Measurements from ENCODE around the gene RTBDN. TPM values are rescaled to one million over a fixed set of nuclear protein-coding genes. Genes with fewer than 3 reads are reported as not detected.
"Not testable (repeated sequence)": the region's sequence is repeated elsewhere in the genome, so short reads cannot be mapped to it uniquely, and the experiment has no call there.

The RTBDN gene
- total RNA-seq, 2 donors from 2014 or later = not detected

DNA sequence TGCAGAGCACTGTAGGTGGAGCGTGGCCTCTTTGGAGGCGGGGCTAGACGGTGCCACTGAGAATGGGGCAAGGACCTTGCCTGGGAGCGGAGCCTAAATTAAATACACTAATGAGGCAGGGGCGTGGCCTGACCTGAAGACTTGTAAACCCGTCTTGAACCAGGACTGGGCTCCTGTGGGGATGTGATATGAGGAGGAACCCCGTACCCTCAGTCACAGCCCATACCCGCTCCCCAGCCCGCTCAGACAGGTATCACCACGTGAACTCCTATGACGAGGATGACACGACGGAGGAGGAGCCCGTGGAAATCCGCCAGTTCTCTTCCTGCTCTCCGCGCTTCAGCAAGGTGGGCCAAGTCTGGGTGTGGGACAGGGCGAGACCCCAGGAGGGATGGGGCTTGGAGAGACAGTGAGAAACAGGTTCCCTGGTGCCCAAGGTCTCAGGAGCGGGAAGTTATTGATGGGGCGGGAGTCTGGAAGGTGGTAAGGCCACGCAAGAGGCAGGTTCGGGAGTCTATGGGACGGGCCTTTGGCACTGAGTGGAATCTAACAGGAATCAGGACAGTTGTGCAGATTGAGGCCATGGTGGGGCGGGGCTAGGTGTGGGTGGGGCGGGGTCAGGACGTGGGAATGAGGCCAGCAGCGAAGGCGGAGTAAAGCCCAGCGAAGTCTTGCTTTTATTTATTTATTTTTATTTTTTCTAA, 32.2 kb upstream of the RTBDN start:
- ATAC-seq (no peak), DNase-seq (no peak)
- no peaks in the 10 kb centered on the region for H3K9me3 ChIP-seq (ENCODE audit: control insufficient read depth, low read length, poor library complexity, severe bottlenecking)
- Mint-ChIP-seq H3K36me3 (ENCODE audit: low read depth) (no peaks in the 10 kb centered on the region), H3K4me3 (peak overlapping the region; percentile 77), H3K27ac (no peak overlapping the region), H3K4me1 (peaks cover 7% of the 10 kb centered on the region), H3K27me3 (peaks cover 13% of the 10 kb centered on the region)

DNA sequence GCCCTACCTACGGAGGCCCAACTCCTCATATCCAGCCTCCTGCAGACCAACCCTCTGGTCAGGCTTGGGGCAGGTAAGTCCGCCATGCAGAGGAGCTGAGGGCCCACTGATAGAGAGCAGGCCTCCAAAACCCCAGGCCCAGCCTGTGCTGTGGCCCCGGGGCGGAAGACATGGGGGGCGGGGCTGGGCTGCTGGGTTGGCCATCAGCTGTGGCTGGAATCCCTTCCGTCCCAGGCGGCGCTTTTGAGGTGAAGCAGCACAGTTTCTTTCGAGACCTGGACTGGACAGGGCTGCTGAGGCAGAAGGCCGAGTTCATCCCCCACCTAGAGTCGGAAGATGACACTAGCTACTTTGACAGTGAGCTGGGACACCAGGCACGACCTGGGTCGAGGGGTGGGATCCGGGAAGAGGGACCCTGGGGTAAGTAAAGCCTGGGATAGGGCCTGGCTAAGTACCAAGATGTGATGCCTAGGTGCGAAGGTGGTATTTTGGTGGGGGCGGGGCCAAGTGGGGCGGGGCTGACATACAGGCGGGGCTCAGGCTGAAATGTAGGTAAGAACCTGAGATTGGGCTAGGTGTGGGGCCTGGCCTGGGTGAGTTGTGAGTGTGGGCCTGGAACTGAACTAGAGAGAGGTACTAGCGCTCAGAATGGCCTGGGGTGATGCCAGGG, 31.5 kb upstream of the RTBDN start:
- no peaks in the 10 kb centered on the region for H3K9me3 ChIP-seq (ENCODE audit: control insufficient read depth, low read length, poor library complexity, severe bottlenecking)
- Mint-ChIP-seq H3K4me1 (peaks cover 5% of the 10 kb centered on the region), H3K27me3 (peaks cover 13% of the 10 kb centered on the region), H3K36me3 (ENCODE audit: low read depth) (no peaks in the 10 kb centered on the region), H3K27ac (no peak overlapping the region), H3K4me3 (peak overlapping the region; percentile 64)
- ATAC-seq (no peak), DNase-seq (no peak)

DNA sequence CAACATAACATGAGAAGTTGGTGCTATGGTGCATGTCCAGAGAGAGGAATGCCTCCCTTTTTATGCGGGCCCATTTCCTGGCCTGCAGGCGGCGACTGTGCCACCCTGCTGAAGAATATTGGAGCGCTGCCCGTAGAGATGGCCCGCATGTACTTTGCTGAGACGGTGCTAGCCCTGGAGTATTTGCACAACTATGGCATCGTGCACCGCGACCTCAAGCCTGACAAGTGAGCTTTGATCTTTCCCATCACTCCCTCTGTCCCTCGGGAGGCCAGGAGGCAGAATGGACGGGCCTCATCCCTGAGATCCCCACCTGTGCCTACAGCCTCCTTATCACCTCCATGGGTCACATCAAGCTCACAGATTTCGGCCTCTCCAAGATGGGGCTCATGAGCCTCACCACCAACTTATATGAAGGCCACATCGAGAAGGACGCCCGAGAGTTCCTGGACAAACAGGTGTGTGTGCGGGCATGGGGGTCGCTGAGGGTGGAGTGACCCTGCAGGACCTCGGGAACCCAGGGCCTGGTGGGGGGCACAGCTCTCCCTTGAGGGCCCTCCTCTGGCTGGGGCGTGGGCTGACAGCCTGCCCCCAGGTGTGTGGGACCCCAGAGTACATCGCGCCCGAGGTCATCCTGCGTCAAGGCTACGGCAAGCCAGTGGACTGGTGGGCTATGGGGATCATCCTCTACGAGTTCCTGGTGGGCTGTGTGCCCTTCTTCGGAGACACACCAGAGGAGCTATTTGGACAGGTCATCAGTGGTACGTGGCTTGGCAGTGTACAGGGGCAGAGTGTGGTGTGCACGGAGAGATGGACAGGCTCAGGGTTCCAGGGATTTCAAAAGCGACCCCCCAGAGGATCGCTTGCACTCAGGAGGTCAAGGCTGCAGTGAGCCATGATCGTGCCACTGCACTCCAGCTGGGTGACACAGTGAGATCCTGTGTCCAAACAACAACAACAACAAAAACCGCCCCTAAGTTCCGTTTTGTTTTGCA, 30.6 kb upstream of the RTBDN start:
- Mint-ChIP-seq H3K27ac (no peak overlapping the region), H3K27me3 (peaks cover 13% of the 10 kb centered on the region), H3K4me3 (no peak overlapping the region), H3K4me1 (peaks cover 5% of the 10 kb centered on the region), H3K36me3 (ENCODE audit: low read depth) (no peaks in the 10 kb centered on the region)
- no peaks in the 10 kb centered on the region for H3K9me3 ChIP-seq (ENCODE audit: control insufficient read depth, low read length, poor library complexity, severe bottlenecking)
- ATAC-seq = no peak
- DNase-seq = no peak

DNA sequence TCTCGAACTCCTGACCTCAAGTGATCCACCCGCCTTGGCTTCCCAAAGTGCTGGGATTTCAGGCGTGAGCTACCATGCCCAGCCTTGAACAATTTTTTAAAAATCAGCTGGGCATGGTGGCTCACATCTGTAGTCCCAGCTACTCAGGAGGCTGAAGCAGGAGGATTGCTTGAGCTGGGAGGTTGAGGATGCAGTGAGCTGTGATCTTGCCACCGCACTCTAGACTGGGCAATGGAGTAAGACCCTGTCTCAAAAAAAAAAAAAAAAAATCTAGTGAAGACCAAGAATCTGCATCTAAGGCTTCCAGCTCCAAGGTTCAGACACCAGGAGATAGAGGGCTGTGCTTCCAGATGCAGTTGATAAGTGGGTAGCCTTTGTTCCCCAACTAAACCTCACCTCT, 29.8 kb upstream of the RTBDN start:
- Mint-ChIP-seq H3K27ac (no peak overlapping the region), H3K4me1 (peaks cover 5% of the 10 kb centered on the region), H3K36me3 (ENCODE audit: low read depth) (no peaks in the 10 kb centered on the region), H3K27me3 (peaks cover 13% of the 10 kb centered on the region), H3K4me3 (no peak overlapping the region)
- H3K9me3 ChIP-seq (ENCODE audit: control insufficient read depth, low read length, poor library complexity, severe bottlenecking) = no peaks in the 10 kb centered on the region
- ATAC-seq (no peak), DNase-seq (no peak)

DNA sequence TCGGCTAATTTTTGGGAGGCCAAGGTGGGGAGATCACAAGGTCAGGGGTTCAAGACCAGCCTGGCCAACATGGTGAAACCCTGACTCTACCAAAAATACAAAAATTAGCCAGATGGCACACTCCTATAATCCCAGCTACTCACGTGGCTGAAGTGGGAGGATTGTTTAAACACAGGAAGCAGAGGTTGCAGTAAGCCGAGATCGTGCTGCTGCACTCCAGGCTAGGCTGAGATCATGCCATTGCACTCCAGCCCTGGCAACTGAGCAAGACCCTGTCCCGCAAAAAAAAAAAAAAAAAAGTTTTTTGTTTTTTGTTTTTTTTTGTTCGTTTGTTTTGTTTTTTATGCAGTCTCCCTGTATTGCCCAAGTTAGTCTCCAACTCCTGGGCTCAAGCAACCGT, 25.2 kb upstream of the RTBDN start:
- Mint-ChIP-seq H3K27ac (no peak overlapping the region), H3K4me3 (peak overlapping the region; percentile 5), H3K27me3 (no peaks in the 10 kb centered on the region), H3K4me1 (no peaks in the 10 kb centered on the region), H3K36me3 (ENCODE audit: low read depth) (peaks cover 2% of the 10 kb centered on the region)
- DNase-seq (no peak), ATAC-seq (no peak)
- H3K9me3 ChIP-seq (ENCODE audit: control insufficient read depth, low read length, poor library complexity, severe bottlenecking) = no peaks in the 10 kb centered on the region

DNA sequence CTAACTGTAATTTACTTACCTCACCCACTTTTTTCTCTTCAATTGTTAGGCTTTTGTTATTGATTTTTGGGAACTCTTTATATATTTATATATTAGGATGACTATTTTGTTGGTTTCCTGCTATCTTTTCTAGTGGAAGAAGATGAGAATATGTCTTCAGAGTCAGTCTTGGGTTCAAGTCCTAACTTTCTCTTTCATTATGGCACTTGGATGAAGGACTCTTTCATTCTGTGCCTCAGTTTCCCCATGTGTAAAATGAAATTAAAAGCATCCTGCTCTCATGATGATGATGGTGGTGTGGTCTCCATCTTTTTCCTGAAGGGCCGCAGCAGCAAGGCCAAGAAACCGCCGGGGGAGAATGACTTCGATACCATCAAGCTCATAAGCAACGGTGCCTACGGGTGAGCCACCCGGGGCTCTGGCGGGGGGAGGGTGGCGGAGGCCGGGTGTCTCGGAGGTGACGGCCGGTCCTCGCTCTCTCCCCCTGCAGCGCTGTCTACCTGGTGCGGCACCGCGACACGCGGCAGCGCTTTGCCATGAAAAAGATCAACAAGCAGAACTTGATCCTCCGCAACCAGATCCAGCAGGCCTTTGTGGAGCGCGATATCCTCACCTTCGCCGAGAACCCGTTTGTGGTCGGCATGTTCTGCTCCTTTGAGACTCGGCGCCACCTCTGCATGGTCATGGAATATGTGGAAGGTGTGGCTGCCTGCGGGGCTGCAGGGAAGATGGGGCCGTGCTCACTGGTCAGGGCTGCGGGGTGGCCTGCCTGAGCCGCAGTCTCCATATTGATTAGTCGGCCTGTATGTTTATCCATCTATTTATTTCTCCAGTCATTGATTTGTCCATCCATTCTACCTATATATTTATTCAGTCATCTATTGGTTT, 23.9 kb upstream of the RTBDN start:
- no peaks in the 10 kb centered on the region for H3K27me3 Mint-ChIP-seq
- peaks cover 2% of the 10 kb centered on the region for H3K36me3 Mint-ChIP-seq (ENCODE audit: low read depth)
- H3K4me3 Mint-ChIP-seq = no peak overlapping the region
- no peak for ATAC-seq
- no peaks in the 10 kb centered on the region for H3K9me3 ChIP-seq (ENCODE audit: control insufficient read depth, low read length, poor library complexity, severe bottlenecking)
- no peaks in the 10 kb centered on the region for H3K4me1 Mint-ChIP-seq
- no peak overlapping the region for H3K27ac Mint-ChIP-seq
- DNase-seq = no peak

DNA sequence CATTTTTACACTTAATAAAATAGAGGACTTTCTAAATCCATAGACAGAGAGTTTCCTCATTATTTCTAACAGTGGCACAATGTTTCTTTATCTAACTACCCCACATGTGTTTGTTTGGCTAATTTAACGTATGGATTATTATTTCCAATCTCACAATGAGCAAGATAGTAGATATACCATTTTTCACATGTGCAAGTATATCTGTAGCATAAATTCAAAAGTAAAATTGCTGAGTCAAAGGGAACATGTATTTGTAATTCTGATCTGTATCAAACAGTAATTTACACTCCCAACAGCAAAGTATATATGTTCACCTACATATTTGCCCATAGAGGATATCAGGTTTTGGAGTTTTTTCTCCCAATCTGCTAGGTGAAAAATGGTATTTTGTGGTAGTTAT, 22.3 kb upstream of the RTBDN start:
- no peak overlapping the region for H3K27ac Mint-ChIP-seq
- DNase-seq (no peak), ATAC-seq (no peak)
- no peaks in the 10 kb centered on the region for H3K4me1 Mint-ChIP-seq
- peaks cover 2% of the 10 kb centered on the region for H3K36me3 Mint-ChIP-seq (ENCODE audit: low read depth)
- no peaks in the 10 kb centered on the region for H3K27me3 Mint-ChIP-seq
- no peaks in the 10 kb centered on the region for H3K9me3 ChIP-seq (ENCODE audit: control insufficient read depth, low read length, poor library complexity, severe bottlenecking)
- H3K4me3 Mint-ChIP-seq = no peak overlapping the region

DNA sequence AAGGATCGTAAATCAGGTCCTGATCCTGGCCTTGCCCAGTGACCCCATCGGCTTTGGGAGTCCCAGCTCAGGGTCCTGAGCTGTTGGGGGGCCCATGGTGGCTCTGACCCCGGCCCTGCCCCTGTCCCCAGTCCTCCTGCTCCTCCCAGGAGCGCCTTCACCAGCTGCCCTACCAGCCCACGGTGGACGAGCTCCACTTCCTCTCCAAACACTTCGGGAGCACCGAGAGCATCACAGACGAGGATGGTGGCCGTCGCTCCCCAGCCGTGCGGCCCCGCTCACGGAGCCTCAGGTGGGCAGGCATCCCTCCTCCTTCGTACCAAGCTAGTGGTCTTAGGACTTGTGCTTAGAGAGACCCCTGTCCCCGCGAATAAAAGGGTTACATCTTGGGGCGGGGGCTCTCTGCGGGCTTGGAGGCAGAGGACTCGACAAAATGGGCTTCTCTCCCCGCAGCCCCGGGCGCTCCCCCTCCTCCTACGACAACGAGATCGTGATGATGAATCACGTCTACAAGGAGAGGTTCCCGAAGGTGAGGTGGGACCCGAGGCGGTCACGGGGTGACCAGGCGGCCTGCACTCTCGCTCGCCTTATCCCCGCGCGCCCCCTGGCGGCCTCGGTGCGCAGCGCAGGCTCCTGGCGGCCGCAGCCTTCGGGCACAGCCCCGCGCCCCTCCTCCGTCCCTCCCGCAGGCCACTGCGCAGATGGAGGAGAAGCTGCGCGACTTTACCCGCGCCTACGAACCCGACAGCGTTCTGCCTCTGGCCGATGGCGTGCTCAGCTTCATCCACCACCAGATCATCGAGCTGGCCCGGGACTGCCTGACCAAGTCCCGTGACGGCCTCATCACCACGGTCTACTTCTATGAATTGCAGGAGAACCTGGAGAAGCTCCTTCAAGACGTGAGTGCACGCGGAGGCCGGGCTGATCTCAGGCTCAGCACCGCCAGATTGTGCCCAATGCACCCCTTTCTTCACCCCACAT, 13.1 kb upstream of the RTBDN start:
- H3K9me3 ChIP-seq (ENCODE audit: control insufficient read depth, low read length, poor library complexity, severe bottlenecking) = no peaks in the 10 kb centered on the region
- H3K4me1 Mint-ChIP-seq = peaks cover 14% of the 10 kb centered on the region
- DNase-seq (peak; percentile 72 to 85 (median 82)), ATAC-seq (peak; percentile 97)
- peaks cover 7% of the 10 kb centered on the region for H3K36me3 Mint-ChIP-seq (ENCODE audit: low read depth)
- H3K27me3 Mint-ChIP-seq = peaks cover 26% of the 10 kb centered on the region
- peak overlapping the region; percentile 63 for H3K4me3 Mint-ChIP-seq
- H3K27ac Mint-ChIP-seq = no peak overlapping the region

DNA sequence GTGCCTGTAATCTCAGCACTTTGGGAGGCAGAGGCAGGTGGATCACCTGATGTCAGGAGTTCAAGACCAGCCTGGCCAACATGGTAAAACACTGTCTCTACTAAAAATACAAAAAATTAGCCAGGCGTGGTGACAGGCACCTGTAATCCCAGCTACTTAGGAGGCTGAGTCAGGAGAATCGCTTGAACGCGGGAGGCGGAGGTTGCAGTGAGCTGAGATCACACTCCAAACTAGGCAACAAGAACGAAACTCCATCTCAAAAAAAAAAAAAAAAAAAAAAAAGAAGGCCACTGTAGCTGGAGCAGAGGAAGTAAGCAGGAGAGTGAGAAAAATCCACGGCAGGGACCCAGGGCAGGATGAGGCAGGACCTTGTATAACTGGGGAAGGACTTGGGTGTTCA, 12.2 kb upstream of the RTBDN start:
- H3K27ac Mint-ChIP-seq; H3K9me3 ChIP-seq (ENCODE audit: control insufficient read depth, low read length, poor library complexity, severe bottlenecking); DNase-seq; ATAC-seq; H3K4me3 Mint-ChIP-seq: not testable (repeated sequence)
- Mint-ChIP-seq H3K27me3 (peaks cover 35% of the 10 kb centered on the region), H3K36me3 (ENCODE audit: low read depth) (peaks cover 11% of the 10 kb centered on the region), H3K4me1 (peaks cover 18% of the 10 kb centered on the region)

DNA sequence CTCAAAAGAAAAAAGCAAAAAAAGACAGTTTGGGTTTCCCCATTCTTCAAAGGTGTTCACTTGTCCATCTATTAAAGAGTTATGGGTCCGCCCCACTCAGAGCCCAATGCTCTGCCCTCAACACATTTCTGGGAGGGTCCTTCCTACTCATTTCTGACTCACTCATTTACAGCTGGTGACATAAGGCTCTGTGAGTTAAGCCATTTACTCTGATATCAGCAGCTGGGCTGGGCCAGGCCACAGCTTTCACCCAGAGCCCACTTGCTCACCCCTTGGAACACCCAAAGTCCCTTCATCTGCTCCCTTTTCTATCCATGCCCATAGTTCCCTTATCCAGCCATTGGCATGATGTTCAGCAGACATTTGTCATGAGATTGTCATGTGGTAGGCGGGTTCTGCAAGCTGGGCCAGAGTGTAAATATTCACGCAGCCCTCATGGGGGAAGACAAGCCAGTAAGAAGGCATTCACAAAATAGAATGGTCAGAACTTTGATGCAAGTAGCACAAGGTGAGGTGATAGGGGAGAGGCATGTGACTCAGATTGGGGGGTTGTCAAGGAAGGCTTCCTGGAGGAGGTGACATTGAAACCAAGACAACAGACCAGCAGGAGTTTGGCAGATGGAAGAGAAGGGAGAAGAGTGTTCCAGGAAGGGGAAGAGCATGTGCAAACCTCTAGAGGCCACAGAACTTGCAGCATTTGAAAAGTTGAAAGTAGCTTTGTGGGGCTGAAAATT, 9.8 kb upstream of the RTBDN start:
- Mint-ChIP-seq H3K4me3 (no peak overlapping the region), H3K36me3 (ENCODE audit: low read depth) (peaks cover 15% of the 10 kb centered on the region), H3K27me3 (peaks cover 58% of the 10 kb centered on the region), H3K4me1 (peaks cover 26% of the 10 kb centered on the region), H3K27ac (peak overlapping the region; percentile 54)
- DNase-seq (no peak), ATAC-seq (no peak)
- no peaks in the 10 kb centered on the region for H3K9me3 ChIP-seq (ENCODE audit: control insufficient read depth, low read length, poor library complexity, severe bottlenecking)

DNA sequence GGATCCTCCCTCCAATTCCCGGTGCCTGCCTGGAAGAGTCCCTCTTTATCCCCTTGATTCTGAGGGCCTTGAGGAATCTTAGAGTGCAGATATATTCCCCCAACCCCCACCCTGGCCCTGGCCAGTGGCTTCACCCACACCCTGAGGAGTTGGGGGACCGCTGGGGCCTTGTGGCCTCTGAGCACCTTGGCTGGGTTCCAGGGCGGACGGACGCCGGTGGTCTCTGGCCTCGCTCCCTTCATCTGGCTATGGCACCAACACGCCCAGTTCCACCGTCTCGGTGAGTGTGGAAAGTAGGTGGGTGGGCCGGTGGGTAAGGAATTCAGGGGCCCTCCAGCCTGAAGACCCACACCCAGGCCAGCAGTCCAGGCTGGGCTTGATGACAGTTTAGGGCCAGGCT, 8.9 kb upstream of the RTBDN start:
- H3K9me3 ChIP-seq (ENCODE audit: control insufficient read depth, low read length, poor library complexity, severe bottlenecking) = no peaks in the 10 kb centered on the region
- DNase-seq (no peak), ATAC-seq (no peak)
- H3K36me3 Mint-ChIP-seq (ENCODE audit: low read depth) = peaks cover 16% of the 10 kb centered on the region
- H3K27ac Mint-ChIP-seq = no peak overlapping the region
- peaks cover 31% of the 10 kb centered on the region for H3K4me1 Mint-ChIP-seq
- peaks cover 61% of the 10 kb centered on the region for H3K27me3 Mint-ChIP-seq
- no peak overlapping the region for H3K4me3 Mint-ChIP-seq

All from T-helper 17 cell (primary cell).